H9 (cell line): ENCODE measurements around the gene ADISSP. TPM values are rescaled to one million over a fixed set of nuclear protein-coding genes. Genes with fewer than 3 reads are reported as not detected.

Experiments used
- DNase-seq: peaks from one replicate; pipeline ENCODE4 v3.0.0-alpha.2; 2017
- H2AFZ ChIP-seq: one replicate; pipeline ENCODE4 v1.6.1; 2013; ENCODE audit warnings: mild to moderate bottlenecking, low read length, control low read depth, moderate library complexity
- H2AK5ac ChIP-seq: 2 replicates; pipeline ENCODE4 v1.6.1; 2013; ENCODE audit warnings: low read length, control low read depth, mixed read lengths; ENCODE audit not compliant: insufficient read length
- H2BK120ac ChIP-seq: one replicate; pipeline ENCODE4 v1.6.1; 2013; ENCODE audit warnings: low read depth, mild to moderate bottlenecking, low read length, control low read depth, inconsistent platforms; ENCODE audit not compliant: poor library complexity, severe bottlenecking
- H2BK12ac ChIP-seq: 2 replicates; pipeline ENCODE4 v1.6.1; 2013; ENCODE audit warnings: low read length, control low read depth, mixed read lengths, low read depth; ENCODE audit not compliant: insufficient read length
- H2BK15ac ChIP-seq: 2 replicates; pipeline ENCODE4 v1.6.1; 2013; ENCODE audit warnings: low read depth, low read length, control low read depth
- H2BK20ac ChIP-seq: one replicate; pipeline ENCODE4 v1.6.1; 2013; ENCODE audit warnings: low read depth, mild to moderate bottlenecking, low read length, control low read depth, inconsistent platforms; ENCODE audit not compliant: poor library complexity, severe bottlenecking
- H2BK5ac ChIP-seq: 2 replicates; pipeline ENCODE4 v1.6.1; 2013; ENCODE audit warnings: low read length, control low read depth, mixed read lengths; ENCODE audit not compliant: insufficient read length
- H3K14ac ChIP-seq: 2 replicates; pipeline ENCODE4 v1.6.1; 2013; ENCODE audit warnings: low read length, control low read depth; ENCODE audit not compliant: insufficient read depth
- H3K18ac ChIP-seq: 2 replicates; pipeline ENCODE4 v1.6.1; 2013; ENCODE audit warnings: low read depth, mild to moderate bottlenecking, mixed read lengths, low read length, control low read depth; ENCODE audit not compliant: insufficient read length
- H3K23ac ChIP-seq: 2 replicates; pipeline ENCODE4 v1.6.1; 2013; ENCODE audit warnings: low read length, control low read depth, mixed read lengths, low read depth; ENCODE audit not compliant: insufficient read length
- H3K23me2 ChIP-seq: 2 replicates; pipeline ENCODE4 v1.6.1; 2013; ENCODE audit warnings: low read depth, mild to moderate bottlenecking, mixed read lengths, low read length, control low read depth; ENCODE audit not compliant: insufficient read length, poor library complexity, severe bottlenecking
- H3K27ac ChIP-seq: 2 replicates; pipeline ENCODE4 v1.5.1; 2013; ENCODE audit warnings: low read length, control low read depth, mixed read lengths, low read depth; ENCODE audit not compliant: insufficient read length
- H3K27me3 ChIP-seq: 2 replicates; pipeline ENCODE4 v1.6.1; 2013; ENCODE audit warnings: low read length, control low read depth, inconsistent platforms; ENCODE audit not compliant: insufficient read depth
- H3K4ac ChIP-seq: 2 replicates; pipeline ENCODE4 v1.6.1; 2013; ENCODE audit warnings: low read depth, mild to moderate bottlenecking, control low read depth, inconsistent platforms, low read length, moderate library complexity
- H3K4me1 ChIP-seq: 2 replicates; pipeline ENCODE4 v1.6.1; 2013; ENCODE audit warnings: low read length, control low read depth, inconsistent platforms; ENCODE audit not compliant: insufficient read depth
- H3K4me2 ChIP-seq: 2 replicates; pipeline ENCODE4 v1.6.1; 2013; ENCODE audit warnings: low read length, control low read depth, mixed read lengths; ENCODE audit not compliant: insufficient read length, insufficient read depth
- H3K56ac ChIP-seq: 2 replicates; pipeline ENCODE4 v1.6.1; 2013; ENCODE audit warnings: low read depth, mild to moderate bottlenecking, mixed read lengths, low read length, control low read depth; ENCODE audit not compliant: insufficient read length
- H3K79me1 ChIP-seq: 2 replicates; pipeline ENCODE4 v1.6.1; 2013; ENCODE audit warnings: low read depth, mild to moderate bottlenecking, moderate library complexity, low read length, control low read depth, inconsistent platforms; ENCODE audit not compliant: insufficient read depth, poor library complexity, severe bottlenecking
- H3K79me2 ChIP-seq: 2 replicates; pipeline ENCODE4 v1.6.1; 2013; ENCODE audit warnings: low read length, control low read depth, inconsistent platforms; ENCODE audit not compliant: insufficient read depth
- H3K9ac ChIP-seq: 2 replicates; pipeline ENCODE4 v1.6.1; 2013; ENCODE audit warnings: low read length, control low read depth, mixed read lengths; ENCODE audit not compliant: insufficient read length; ENCODE audit errors: extremely low read depth
- H3K9me3 ChIP-seq: one replicate; pipeline ENCODE4 v1.6.1; 2013; ENCODE audit warnings: low read depth, low read length, inconsistent platforms; ENCODE audit not compliant: control insufficient read depth
- H3T11ph ChIP-seq: one replicate; pipeline ENCODE4 v1.6.1; 2013; ENCODE audit warnings: mild to moderate bottlenecking, low read length, control low read depth, inconsistent platforms
- H4K20me1 ChIP-seq: one replicate; pipeline ENCODE4 v1.6.1; 2013; ENCODE audit not compliant: control insufficient read depth, insufficient read length, insufficient read depth
- H4K5ac ChIP-seq: 2 replicates; pipeline ENCODE4 v1.6.1; 2013; ENCODE audit warnings: low read depth, mild to moderate bottlenecking, mixed read lengths, low read length, control low read depth; ENCODE audit not compliant: insufficient read length
- H4K8ac ChIP-seq: replicated peaks from 2 replicates; pipeline ENCODE4 v1.6.1; 2013; ENCODE audit warnings: low read length, control low read depth, mixed read lengths, low read depth; ENCODE audit not compliant: insufficient read length
- H4K91ac ChIP-seq: 2 replicates; pipeline ENCODE4 v1.6.1; 2013; ENCODE audit warnings: low read depth, mild to moderate bottlenecking, moderate library complexity, mixed read lengths, low read length, control low read depth; ENCODE audit not compliant: insufficient read length
- H3K27ac Mint-ChIP-seq, 3 experiments: 2 replicates in 2 of 3; 3 replicates in 1 of 3; pipeline ENCODE4 v1.8.0; 2020 to 2021; ENCODE audit warnings: mixed read lengths in 3 of 3, mild to moderate bottlenecking in 1 of 3, moderate library complexity in 1 of 3
- H3K27me3 Mint-ChIP-seq: 2 replicates; pipeline ENCODE4 v1.8.0; 2021; ENCODE audit warnings: low read depth, mild to moderate bottlenecking, moderate library complexity, mixed read lengths
- H3K36me3 Mint-ChIP-seq, 3 experiments: 2 replicates in 2 of 3; 3 replicates in 1 of 3; pipeline ENCODE4 v1.8.0; 2020 to 2021; ENCODE audit warnings: low read depth in 3 of 3, mixed read lengths in 3 of 3; ENCODE audit not compliant: insufficient read depth in 1 of 3
- H3K4me1 Mint-ChIP-seq, 2 experiments: 2 replicates each; pipeline ENCODE4 v1.8.0; 2020; ENCODE audit warnings: mixed read lengths in 2 of 2
- H3K4me3 Mint-ChIP-seq, 2 experiments: 2 replicates in 1 of 2; 3 replicates in 1 of 2; pipeline ENCODE4 v1.8.0; 2020 to 2021; ENCODE audit warnings: mild to moderate bottlenecking in 2 of 2, mixed read lengths in 2 of 2, moderate library complexity in 1 of 2
- H3K9me3 Mint-ChIP-seq, 2 experiments: 2 replicates in 1 of 2; 3 replicates in 1 of 2; pipeline ENCODE4 v1.8.0; 2020; ENCODE audit warnings: mild to moderate bottlenecking in 2 of 2, mixed read lengths in 2 of 2, moderate library complexity in 1 of 2
- CTCF ChIP-seq: fragments of 200-600 bp; sonication (generic); conservative IDR thresholded peaks from 3 replicates; pipeline ENCODE4 v1.8.0; 2021; ENCODE audit warnings: antibody characterized with exemption, mild to moderate bottlenecking
- WGBS: extraction: QIAGEN DNeasy Blood & Tissue Kit; methylation state at CpG from one replicate; pipeline ENCODE4 v1.1.7; 2013; ENCODE audit warnings: missing lambda C conversion rate, low lambda C conversion rate, mixed read lengths; ENCODE audit not compliant: insufficient read length; ENCODE audit errors: extremely low coverage; 5-methylcytosine and 5-hydroxymethylcytosine counted together
- total RNA-seq: library from RNA; stranded (reverse); gene quantifications from 2 replicates; pipeline ENCODE4 v1.2.1, GENCODE V29; 2021

ADISSP gene
- total RNA-seq, 1 experiment from 2014 or later, result 80.9 TPM

GRCh38 chr20:3767110-3767426 is 485 bp downstream of the ADISSP start:
- Histone ChIP-seq H3K14ac (peak overlapping the region; percentile 33; the same call in 1 of the 2 replicates), H3K27me3 (no peaks in the 10 kb centered on the region), H3K23me2 (peaks cover 20% of the 10 kb centered on the region), H3K56ac (no peak overlapping the region), H2BK120ac (no peak overlapping the region), H3K4me2 (peak overlapping the region; percentile 85), H3K18ac (no peak overlapping the region), H3K23ac (no peak overlapping the region), H2AK5ac (no peak overlapping the region), H2BK20ac (no peak overlapping the region), H3K79me1 (no peaks in the 10 kb centered on the region), H2BK15ac (no peak overlapping the region), H4K20me1 (no peaks in the 10 kb centered on the region), H2BK5ac (no peak overlapping the region), H4K91ac (no peak overlapping the region), H4K5ac (no peak overlapping the region), H3K9me3 (no peaks in the 10 kb centered on the region), H3K79me2 (no peaks in the 10 kb centered on the region), H4K8ac (no peak overlapping the region), H3K4ac (no peak overlapping the region), H2AFZ (no peak overlapping the region), H3K4me1 (no peaks in the 10 kb centered on the region), H3K27ac (no peak overlapping the region), H2BK12ac (no peak overlapping the region), H3T11ph (no peak overlapping the region), H3K9ac (peak overlapping the region; percentile 65)
- WGBS, result no CpG with 5 or more reads among the region's 21 CpGs
- H3K27ac Mint-ChIP-seq, result 0 out of 7 replicates have a peak overlapping the region, but pooled peaks of 1 of the 3 experiments have one; percentile 28
- H3K4me3 Mint-ChIP-seq, result peak overlapping the region; percentile 91 to 97
- H3K9me3 Mint-ChIP-seq, result no peaks in the 10 kb centered on the region; a peak in 1 of 5 replicates
- peaks cover 19% of the 10 kb centered on the region for H3K27me3 Mint-ChIP-seq
- H3K4me1 Mint-ChIP-seq, result peaks cover 16 to 18% of the 10 kb centered on the region in 2 experiments
- peaks cover under 1 to 4% (median 3%) of the 10 kb centered on the region in 3 experiments; a peak in 4 of 7 replicates for H3K36me3 Mint-ChIP-seq
- no peak for DNase-seq
- no peak for TF ChIP-seq CTCF
